ENCODE measurements around the gene NECTIN1.

NECTIN1 gene

DNA sequence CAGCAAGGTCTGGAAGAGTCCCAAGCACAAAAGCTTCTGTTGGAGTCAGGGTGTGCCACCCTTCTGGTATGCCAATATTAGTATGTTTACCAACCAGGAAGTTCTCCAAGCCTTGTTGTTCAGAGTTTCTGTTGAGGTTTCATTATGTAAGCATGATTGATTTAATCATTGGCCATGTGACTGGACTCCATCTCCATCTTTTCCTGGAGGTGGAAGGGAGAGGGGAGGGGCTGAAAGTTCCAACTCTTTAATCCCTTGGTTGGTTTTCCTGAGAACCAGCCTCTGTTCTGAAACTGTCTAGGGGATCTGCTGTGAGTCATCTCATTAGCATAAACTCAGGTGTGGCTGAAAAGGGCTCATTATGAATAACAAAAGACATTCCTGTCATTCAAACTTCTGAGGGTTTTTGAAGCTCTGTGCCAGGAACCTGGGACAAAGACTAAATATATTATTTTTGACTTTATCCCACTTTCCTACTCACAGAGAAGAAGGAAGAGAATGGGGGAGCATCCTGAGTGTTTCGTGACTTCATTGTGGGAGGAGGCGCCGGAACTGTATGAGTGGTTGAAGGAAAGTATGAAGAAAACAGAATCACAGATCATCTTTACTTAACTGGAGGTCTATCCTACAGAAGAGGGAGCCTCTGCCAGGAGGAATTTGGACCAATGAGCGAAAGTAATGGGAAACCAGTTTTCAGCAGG, 138.2 kb downstream of the NECTIN1 start:
- no peak for DNase-seq
- TF ChIP-seq POLR2A (IDR thresholded peaks at IDR 0.05; ENCODE audit: low read length) = no peak
- TF ChIP-seq GATA1 (IDR thresholded peaks at IDR 0.05; ENCODE audit: low read depth, low read length) = no peak

DNA sequence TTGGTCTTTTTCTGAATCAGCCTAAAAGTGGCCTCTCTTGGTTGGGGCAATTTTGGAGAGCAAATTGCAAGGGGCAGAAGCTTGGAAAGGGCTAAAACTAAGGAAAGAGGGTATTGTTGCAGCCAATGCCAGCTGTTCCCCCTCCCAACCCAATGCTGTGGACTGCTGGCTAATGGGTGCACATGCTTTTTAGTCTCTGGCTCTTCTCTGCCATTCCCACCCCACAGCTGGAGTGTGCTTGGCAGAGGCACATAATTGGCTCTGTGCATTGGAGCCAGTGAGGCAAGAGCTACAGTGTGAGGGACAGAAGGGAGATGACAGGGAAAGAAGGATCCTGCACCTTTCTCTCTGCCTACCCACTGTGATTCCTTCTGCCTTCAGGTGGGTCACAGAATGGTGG, 140.0 kb downstream of the NECTIN1 start:
- DNase-seq = no peak
- TF ChIP-seq POLR2A (IDR thresholded peaks at IDR 0.05; ENCODE audit: low read length) = no peak
- no peak for TF ChIP-seq GATA1 (IDR thresholded peaks at IDR 0.05; ENCODE audit: low read depth, low read length)
